ENCODE measurements around the gene CRYZ.
A peak's percentile ranks its signal among the peaks of the same experiment; 100 is the strongest.

The CRYZ gene

GRCh38 chr1:74729741-74730478, 2.9 kb downstream of the CRYZ start:
- peak; percentile 80 for DNase-seq (ENCODE audit: low read depth)

- no peak for DNase-seq (ENCODE audit: low read depth)
These were observed 4.1 kb downstream of the CRYZ start for GRCh38 chr1:74728736-74729135.

- no peak for DNase-seq (ENCODE audit: low read depth)
These were observed 6.8 kb downstream of the CRYZ start for GRCh38 chr1:74726063-74726462.

- no peak for DNase-seq (ENCODE audit: low read depth)
These were observed 15.2 kb downstream of the CRYZ start for GRCh38 chr1:74717626-74718025.

GRCh38 chr1:74716822-74717221, 16.0 kb downstream of the CRYZ start:
- DNase-seq (ENCODE audit: low read depth): no peak

GRCh38 chr1:74715806-74716205, 17.0 kb downstream of the CRYZ start:
- no peak for DNase-seq (ENCODE audit: low read depth)

- no peak for DNase-seq (ENCODE audit: low read depth)
These were observed 17.7 kb downstream of the CRYZ start for GRCh38 chr1:74715236-74715502.

GRCh38 chr1:74714429-74715235, 18.2 kb downstream of the CRYZ start:
- no peak for DNase-seq (ENCODE audit: low read depth)

- no peak for DNase-seq (ENCODE audit: low read depth)
These were observed 19.0 kb downstream of the CRYZ start for GRCh38 chr1:74713849-74714248.

- no peak for DNase-seq (ENCODE audit: low read depth)
These were observed 20.0 kb downstream of the CRYZ start for GRCh38 chr1:74712881-74713280.

- DNase-seq (ENCODE audit: low read depth): no peak
These were observed 29.3 kb downstream of the CRYZ start for GRCh38 chr1:74703386-74704182.

- no peak for DNase-seq (ENCODE audit: low read depth)
These were observed 33.5 kb downstream of the CRYZ start for GRCh38 chr1:74699331-74699730.

GRCh38 chr1:74697832-74698231, 35.0 kb downstream of the CRYZ start:
- no peak for DNase-seq (ENCODE audit: low read depth)

GRCh38 chr1:74693473-74693872, 39.4 kb downstream of the CRYZ start:
- peak; percentile 10 for DNase-seq (ENCODE audit: low read depth)

GRCh38 chr1:74690909-74691308, 41.9 kb downstream of the CRYZ start:
- no peak for DNase-seq (ENCODE audit: low read depth)

GRCh38 chr1:74690364-74690696, 42.5 kb downstream of the CRYZ start:
- no peak for DNase-seq (ENCODE audit: low read depth)

- DNase-seq (ENCODE audit: low read depth): peak; percentile 64
These were observed 43.1 kb downstream of the CRYZ start for GRCh38 chr1:74689621-74690363.

- no peak for DNase-seq (ENCODE audit: low read depth)
These were observed 45.9 kb downstream of the CRYZ start for GRCh38 chr1:74686928-74687327.

- no peak for DNase-seq (ENCODE audit: low read depth)
These were observed 48.5 kb downstream of the CRYZ start for GRCh38 chr1:74684301-74684700.

GRCh38 chr1:74683656-74684055, 49.2 kb downstream of the CRYZ start:
- DNase-seq (ENCODE audit: low read depth): no peak

- no peak for DNase-seq (ENCODE audit: low read depth)
These were observed 51.0 kb downstream of the CRYZ start for GRCh38 chr1:74681851-74682250.

GRCh38 chr1:74681449-74681848, 51.4 kb downstream of the CRYZ start:
- no peak for DNase-seq (ENCODE audit: low read depth)

Data from ELR (cell line).